Measurements from ENCODE around the gene VAMP7. TPM values are rescaled to one million over a fixed set of nuclear protein-coding genes. Genes with fewer than 3 reads are reported as not detected.

The VAMP7 gene
- total and polyA plus RNA-seq, 5 donors: 14.3 to 28.6 (median 18.3) TPM

DNA sequence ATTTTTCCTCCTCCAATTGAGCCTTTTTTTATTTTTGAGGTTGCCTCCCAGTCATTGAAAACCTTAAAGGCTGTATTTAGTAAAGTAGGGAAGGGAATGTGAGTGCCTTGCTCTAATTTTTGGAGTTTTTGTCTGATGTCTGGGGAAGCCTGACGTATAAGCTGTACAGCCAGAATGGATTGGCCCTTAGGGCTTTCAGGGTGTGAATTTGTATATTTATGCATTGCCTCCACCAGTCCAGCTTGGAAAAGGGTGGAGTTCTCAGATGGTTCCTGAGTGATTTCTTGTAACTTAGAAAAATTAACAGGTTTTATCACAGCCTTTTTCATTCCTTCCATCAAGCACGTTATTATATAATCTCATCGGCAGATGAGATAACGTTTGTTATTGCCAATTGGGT lies 107.7 kb downstream of the VAMP7 start:
- intact Hi-C loops (cut with DNase I): no loop called here
- no peak overlapping the region for H3K27ac ChIP-seq (ENCODE audit: low read length)
- no peak for ATAC-seq

More for the DNA sequence above, 107.7 kb downstream of the VAMP7 start:
- H3K4me3 ChIP-seq (ENCODE audit: low read length): no peak overlapping the region
- H3K4me1 ChIP-seq (ENCODE audit: control insufficient read depth, insufficient read depth, low read length): no peaks in the 10 kb centered on the region
- no peak for DNase-seq
- WGBS: 71% methylated on average over 4 of the region's 4 CpGs
- no peaks in the 10 kb centered on the region for H3K27me3 ChIP-seq (ENCODE audit: control insufficient read depth, insufficient read depth)
- no peaks in the 10 kb centered on the region for H3K9me3 ChIP-seq (ENCODE audit: control insufficient read depth, low read length)

Other genes starting within 250 kb of the VAMP7 start
- under 1 TPM in 1 of 4 donors, not detected in 3; 0.11 TPM for gene IL9R, start 116.4 kb downstream of the VAMP7 start, total RNA-seq
- 0.05 TPM for gene IL9R, start 116.4 kb downstream of the VAMP7 start, polyA plus RNA-seq

Measured in right cardiac atrium (tissue), 5 donors.